Measurements from ENCODE around the gene NUP205.

The NUP205 gene

DNA sequence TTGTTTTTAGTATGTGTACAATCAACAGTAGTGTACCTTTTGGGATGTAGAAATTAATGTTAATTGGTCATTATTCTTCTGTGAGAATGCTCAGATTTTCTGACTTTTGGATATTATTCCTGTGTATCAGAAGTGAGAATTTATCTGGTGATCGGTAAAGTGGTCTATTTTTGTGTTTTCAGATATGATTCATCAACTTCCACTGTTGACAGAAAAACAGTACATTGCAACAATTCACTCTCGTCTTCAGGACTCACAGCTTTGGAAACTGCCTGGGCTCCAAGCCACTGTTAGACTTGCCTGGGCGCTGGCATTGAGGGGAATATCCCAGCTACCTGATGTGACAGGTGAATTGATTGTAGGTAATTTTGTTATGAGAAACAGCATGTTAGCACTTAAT is 20.9 kb downstream of the NUP205 start:
- in situ Hi-C loops (cut with MboI; ENCODE audit: low sequenced_read_pairs, unreplicated experiment): no loop called here
- TF ChIP-seq, protein P1, sequence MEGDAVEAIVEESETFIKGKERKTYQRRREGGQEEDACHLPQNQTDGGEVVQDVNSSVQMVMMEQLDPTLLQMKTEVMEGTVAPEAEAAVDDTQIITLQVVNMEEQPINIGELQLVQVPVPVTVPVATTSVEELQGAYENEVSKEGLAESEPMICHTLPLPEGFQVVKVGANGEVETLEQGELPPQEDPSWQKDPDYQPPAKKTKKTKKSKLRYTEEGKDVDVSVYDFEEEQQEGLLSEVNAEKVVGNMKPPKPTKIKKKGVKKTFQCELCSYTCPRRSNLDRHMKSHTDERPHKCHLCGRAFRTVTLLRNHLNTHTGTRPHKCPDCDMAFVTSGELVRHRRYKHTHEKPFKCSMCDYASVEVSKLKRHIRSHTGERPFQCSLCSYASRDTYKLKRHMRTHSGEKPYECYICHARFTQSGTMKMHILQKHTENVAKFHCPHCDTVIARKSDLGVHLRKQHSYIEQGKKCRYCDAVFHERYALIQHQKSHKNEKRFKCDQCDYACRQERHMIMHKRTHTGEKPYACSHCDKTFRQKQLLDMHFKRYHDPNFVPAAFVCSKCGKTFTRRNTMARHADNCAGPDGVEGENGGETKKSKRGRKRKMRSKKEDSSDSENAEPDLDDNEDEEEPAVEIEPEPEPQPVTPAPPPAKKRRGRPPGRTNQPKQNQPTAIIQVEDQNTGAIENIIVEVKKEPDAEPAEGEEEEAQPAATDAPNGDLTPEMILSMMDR (IDR thresholded peaks at IDR 0.05; ENCODE audit: borderline replicate concordance, control extremely low read depth, extremely low read depth, insufficient read depth, missing control alignments): no peak
- DNase-seq (ENCODE audit: low spot score): no peak

DNA sequence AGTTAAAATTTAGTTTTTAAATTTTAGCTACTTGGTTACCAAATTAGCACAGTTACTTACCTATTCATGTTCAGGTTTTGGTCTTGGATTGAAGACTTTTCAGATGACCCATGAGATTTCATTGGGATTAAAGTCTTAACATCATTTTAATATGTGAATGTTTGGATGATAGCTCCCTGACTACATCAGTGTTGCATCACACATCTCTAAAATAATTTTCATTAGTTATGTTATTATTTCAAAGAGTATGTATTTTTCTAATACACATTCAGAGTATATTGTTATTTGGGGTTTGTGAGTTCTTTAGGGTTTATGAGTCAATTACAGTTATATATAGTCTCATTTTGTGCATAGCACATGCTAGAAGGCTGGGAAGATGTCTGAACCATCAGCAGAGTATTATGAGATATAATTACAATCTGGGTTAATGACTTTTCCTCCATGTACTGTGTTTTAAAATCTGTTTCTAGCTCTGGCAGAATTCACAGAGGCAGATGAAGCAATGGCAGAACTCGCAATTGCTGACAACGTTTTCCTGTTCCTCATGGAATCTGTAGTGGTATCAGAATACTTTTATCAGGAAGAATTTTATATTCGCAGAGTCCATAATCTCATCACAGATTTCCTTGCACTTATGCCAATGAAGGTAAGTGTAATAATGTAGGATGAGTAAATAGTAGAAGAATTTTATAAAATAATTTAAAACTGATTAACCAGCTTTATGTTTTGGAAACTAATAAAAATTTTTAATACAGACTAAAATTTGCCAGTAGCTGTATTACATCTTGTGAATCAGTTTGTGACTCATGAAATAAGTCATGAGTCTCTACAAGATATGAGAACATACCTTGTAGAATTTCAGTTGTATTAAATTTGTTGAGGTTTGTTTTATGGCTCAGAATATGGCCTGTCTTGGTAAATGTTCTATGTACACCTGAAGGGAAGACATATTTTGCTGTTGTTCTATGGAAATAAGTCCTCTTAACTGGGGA is 26.9 kb downstream of the NUP205 start:
- DNase-seq (ENCODE audit: low spot score): no peak
- TF ChIP-seq, protein P1 (IDR thresholded peaks at IDR 0.05; ENCODE audit: borderline replicate concordance, control extremely low read depth, extremely low read depth, insufficient read depth, missing control alignments): no peak
- in situ Hi-C loops (cut with MboI; ENCODE audit: low sequenced_read_pairs, unreplicated experiment): no loop called here

DNA sequence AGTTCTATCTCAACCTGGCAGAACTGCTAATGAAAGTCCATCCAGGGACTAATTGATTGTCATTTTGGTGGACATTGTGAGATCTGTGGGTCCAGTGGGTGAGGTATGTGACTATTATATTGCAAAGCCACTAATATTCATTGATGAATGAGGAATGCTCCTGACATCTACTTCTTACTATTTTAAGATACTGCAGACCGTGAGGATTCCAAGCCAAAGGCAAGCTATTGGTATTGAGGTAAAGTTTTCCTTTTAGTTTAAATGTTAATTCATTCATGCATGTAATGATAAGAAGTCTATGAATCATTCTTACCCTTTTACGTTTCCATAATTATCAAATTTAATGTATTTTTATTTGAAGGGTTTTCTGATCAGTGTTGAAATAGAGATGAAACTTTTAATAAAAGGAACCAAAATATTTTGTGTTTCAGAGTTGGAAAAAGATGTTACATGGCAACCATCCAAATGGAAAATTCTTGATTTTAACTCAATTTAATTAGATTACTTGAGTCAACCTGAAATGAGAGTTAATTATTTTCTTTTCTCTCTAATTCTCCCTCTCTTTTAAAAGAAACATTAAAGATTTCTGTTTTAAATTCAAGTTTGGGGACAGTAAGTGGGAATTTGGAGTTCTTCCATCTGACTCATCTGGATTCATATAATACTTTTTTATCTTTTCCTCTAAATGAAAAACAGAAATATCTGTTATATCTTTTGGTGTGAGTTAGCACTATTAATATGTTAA is 39.6 kb downstream of the NUP205 start:
- TF ChIP-seq, protein P1 (IDR thresholded peaks at IDR 0.05; ENCODE audit: borderline replicate concordance, control extremely low read depth, extremely low read depth, insufficient read depth, missing control alignments): no peak
- in situ Hi-C loops (cut with MboI; ENCODE audit: low sequenced_read_pairs, unreplicated experiment): no loop called here
- no peak for DNase-seq (ENCODE audit: low spot score)

DNA sequence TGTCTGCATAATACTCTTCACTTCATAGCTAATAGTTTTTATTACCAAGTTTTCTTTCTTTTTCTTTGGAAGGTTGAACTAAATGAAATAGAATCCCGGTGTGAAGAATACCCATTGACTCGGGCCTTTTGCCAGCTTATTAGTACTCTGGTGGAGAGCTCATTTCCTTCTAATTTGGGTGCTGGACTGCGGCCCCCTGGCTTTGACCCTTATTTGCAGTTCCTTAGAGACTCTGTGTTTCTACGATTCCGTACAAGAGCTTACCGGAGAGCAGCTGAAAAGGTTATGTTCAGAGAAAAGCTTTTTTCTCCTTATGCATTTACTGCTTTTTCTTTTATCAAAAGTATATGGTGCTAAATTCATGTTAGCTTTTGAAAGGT is 40.2 kb downstream of the NUP205 start:
- DNase-seq (ENCODE audit: low spot score): no peak
- TF ChIP-seq, protein P1 (IDR thresholded peaks at IDR 0.05; ENCODE audit: borderline replicate concordance, control extremely low read depth, extremely low read depth, insufficient read depth, missing control alignments): no peak
- in situ Hi-C loops (cut with MboI; ENCODE audit: low sequenced_read_pairs, unreplicated experiment): no loop called here

DNA sequence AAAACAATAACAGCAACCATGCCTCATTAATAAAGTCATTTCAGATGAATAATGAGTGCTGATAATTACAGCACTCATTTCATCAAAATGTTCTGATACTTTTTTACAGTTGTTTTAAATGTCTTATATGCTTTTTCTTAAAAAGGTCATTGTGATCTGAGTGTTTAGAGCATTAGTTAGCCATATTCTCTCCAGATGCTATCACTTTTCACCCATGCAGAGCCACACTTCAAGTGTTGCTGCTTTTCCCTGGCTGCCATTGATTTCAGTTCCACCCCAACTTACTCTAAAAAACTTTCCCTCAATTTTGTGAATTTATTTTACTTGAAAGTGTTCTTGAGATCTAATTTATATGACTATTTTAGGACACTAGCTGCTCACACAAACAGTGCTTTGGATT is 41.8 kb downstream of the NUP205 start:
- in situ Hi-C loops (cut with MboI; ENCODE audit: low sequenced_read_pairs, unreplicated experiment): no loop called here

DNA sequence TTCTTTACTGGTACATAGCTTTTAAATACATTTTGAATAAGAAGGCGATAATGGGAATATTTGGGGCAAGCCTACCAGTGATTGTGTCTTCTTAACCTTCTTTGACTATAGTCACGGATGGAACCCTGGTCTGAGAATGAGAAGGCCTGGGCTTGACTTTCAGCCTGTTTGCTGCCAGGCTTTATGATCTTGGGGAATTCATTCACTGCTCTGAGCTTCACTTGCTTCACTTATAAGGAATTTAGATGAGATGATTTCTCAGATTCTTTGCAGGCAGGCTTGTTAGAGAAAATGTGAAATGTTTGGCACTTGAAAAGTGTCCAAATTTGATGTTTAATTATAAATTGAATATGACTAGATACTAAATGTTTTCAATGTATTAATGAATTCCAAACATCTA is 42.5 kb downstream of the NUP205 start:
- TF ChIP-seq, protein P1 (IDR thresholded peaks at IDR 0.05; ENCODE audit: borderline replicate concordance, control extremely low read depth, extremely low read depth, insufficient read depth, missing control alignments): no peak
- in situ Hi-C loops (cut with MboI; ENCODE audit: low sequenced_read_pairs, unreplicated experiment): no loop called here
- DNase-seq (ENCODE audit: low spot score): no peak

More for the DNA sequence above, 41.8 kb downstream of the NUP205 start:
- TF ChIP-seq, protein P1 (IDR thresholded peaks at IDR 0.05; ENCODE audit: borderline replicate concordance, control extremely low read depth, extremely low read depth, insufficient read depth, missing control alignments): no peak
- no peak for DNase-seq (ENCODE audit: low spot score)
